Transverse colon (tissue), 4 donors: ENCODE measurements around the gene MGST3. TPM values are rescaled to one million over a fixed set of nuclear protein-coding genes. Genes with fewer than 3 reads are reported as not detected.

Experiments
- DNase-seq: peaks from one replicate; pipeline ENCODE4 v3.0.0-alpha.2; 2019
- H3K27ac ChIP-seq, 4 donors: fragments of 200-600 bp; sonication (generic); 2 replicates each; pipeline ENCODE4 v1.5.1; 2016 to 2018; ENCODE audit warnings: inconsistent platforms in 4 of 4
- H3K27me3 ChIP-seq: fragments of 200-600 bp; sonication (generic); 2 replicates; pipeline ENCODE4 v1.5.1; 2017; ENCODE audit warnings: inconsistent platforms
- H3K36me3 ChIP-seq, 4 donors: fragments of 200-600 bp; sonication (generic); 2 replicates each; pipeline ENCODE4 v1.5.1; 2017 to 2019; ENCODE audit warnings: inconsistent platforms in 4 of 4
- H3K4me1 ChIP-seq, 4 donors: fragments of 200-600 bp; sonication (generic); 2 replicates each; pipeline ENCODE4 v1.5.1; 2017 to 2020; ENCODE audit warnings: inconsistent platforms in 4 of 4
- H3K4me3 ChIP-seq, 4 donors: fragments of 200-600 bp; sonication (generic); 1 replicate in 1 of 4; 2 replicates in 3 of 4; pipeline versions ENCODE4 v1.5.1 to v1.6.1; 2017 to 2019; ENCODE audit warnings: inconsistent platforms in 4 of 4
- H3K9me3 ChIP-seq, 2 donors: fragments of 200-600 bp; sonication (generic); 2 replicates each; pipeline ENCODE4 v1.5.1; 2017 to 2019; ENCODE audit warnings: inconsistent platforms in 2 of 2
- CTCF ChIP-seq, 5 experiments: fragments of 200-600 bp in 3 of 5; fragments of 450-650 bp in 2 of 5; sonication (generic) in 3 of 5; IDR thresholded peaks; 1 replicate in 2 of 5; 2 replicates in 3 of 5; pipeline ENCODE4 v1.5.1; 2016 to 2017; ENCODE audit warnings: antibody characterized with exemption in 5 of 5, inconsistent platforms in 3 of 5, mild to moderate bottlenecking in 2 of 5, moderate library complexity in 1 of 5
- EP300 ChIP-seq: sonication (generic); formaldehyde crosslinking; IDR thresholded peaks from one replicate; pipeline ENCODE4 v1.6.1; 2017; ENCODE audit warnings: antibody characterized with exemption, low read depth
- POLR2A ChIP-seq: fragments of 450-650 bp; IDR thresholded peaks from one replicate; pipeline ENCODE4 v1.6.1; 2016; ENCODE audit warnings: antibody characterized with exemption, mild to moderate bottlenecking, moderate library complexity
- POLR2AphosphoS5 ChIP-seq, 3 donors: sonication (generic); formaldehyde crosslinking; IDR thresholded peaks; one replicate each; pipeline ENCODE4 v1.6.1; 2016; ENCODE audit warnings: antibody characterized with exemption in 3 of 3
- WGBS, 2 donors: methylation state at CpG; one replicate each; pipeline ENCODE4 v1.1.5; 2018; ENCODE audit warnings: low coverage in 1 of 2; 5-methylcytosine and 5-hydroxymethylcytosine counted together
- in situ Hi-C, 4 donors: fragments of 200-750 bp; cut with MboI; loops; one replicate each; pipeline versions ENCODE4 v1.15.0 to v1.15.1; 2017; ENCODE audit warnings: low sequenced_read_pairs in 3 of 4, low pct_ligation_motif_present in 1 of 4, low pct_unique_long_range_greater_than_20kb in 1 of 4
- intact Hi-C: fragments of 100-400 bp; cut with DNase I; formaldehyde crosslinking; loops from one replicate; pipeline ENCODE4 v1.15.1; 2023; ENCODE audit warnings: low total_unique reads
- total RNA-seq, 4 donors: library from RNA; depleted of rRNA; stranded (reverse); fragments of >200 nt; gene quantifications; one replicate each; pipeline ENCODE4 v1.1.0, GENCODE V29; 2016

MGST3 gene
- total RNA-seq, 4 donors from 2014 or later, result 84.4 to 387 (median 220) TPM

- in situ Hi-C loops, result no loop called here
- TF ChIP-seq EP300 (no peak), POLR2A (no peak), POLR2AphosphoS5 (IDR thresholded peaks at IDR 0.05) (no peak), CTCF (IDR thresholded peaks at IDR 0.05) (no peak)
These were observed 1.5 kb downstream of the MGST3 start for GRCh38 chr1:165632491-165632890.

GRCh38 chr1:165633614-165634013, 2.6 kb downstream of the MGST3 start:
- in situ Hi-C loops, result no loop called here
- no peaks in the 10 kb centered on the region for H3K36me3 ChIP-seq
- no peak for TF ChIP-seq POLR2A
- TF ChIP-seq CTCF (IDR thresholded peaks at IDR 0.05), result no peak
- TF ChIP-seq EP300, result no peak
- TF ChIP-seq POLR2AphosphoS5 (IDR thresholded peaks at IDR 0.05), result peak in 1 of 3 donors; percentile 10

More at GRCh38 chr1:165632491-165632890, 1.5 kb downstream of the MGST3 start:
- no peaks in the 10 kb centered on the region for H3K9me3 ChIP-seq
- peaks cover 23 to 72% (median 47%) of the 10 kb centered on the region in 4 donors for H3K4me1 ChIP-seq
- WGBS, 2 donors, result 27 to 34% methylated on average over 7 of the region's 7 CpGs
- intact Hi-C loops, result no loop called here
- H3K27ac ChIP-seq, result peak overlapping the region; percentile 90 to 95 (median 94)
- H3K36me3 ChIP-seq, result no peaks in the 10 kb centered on the region
- no peaks in the 10 kb centered on the region for H3K27me3 ChIP-seq
- H3K4me3 ChIP-seq, result peak overlapping the region; percentile 62 to 79 (median 69)
- DNase-seq, result no peak

GRCh38 chr1:165634154-165634921, 3.3 kb downstream of the MGST3 start:
- no peaks in the 10 kb centered on the region for H3K27me3 ChIP-seq
- H3K36me3 ChIP-seq, result no peaks in the 10 kb centered on the region
- no peak overlapping the region for H3K4me3 ChIP-seq
- H3K4me1 ChIP-seq, result peaks cover 23 to 75% (median 55%) of the 10 kb centered on the region in 4 donors
- intact Hi-C loops (no loop called here), in situ Hi-C loops (no loop called here)
- H3K9me3 ChIP-seq, result no peaks in the 10 kb centered on the region
- WGBS, 2 donors, result 83 to 89% methylated on average over 3 to 6 of the region's 6 CpGs
- TF ChIP-seq EP300 (no peak), CTCF (IDR thresholded peaks at IDR 0.05) (no peak), POLR2AphosphoS5 (IDR thresholded peaks at IDR 0.05) (no peak), POLR2A (no peak)
- DNase-seq, result no peak
- peak overlapping the region in 3 of 4 donors; percentile 7 to 94 (median 36) for H3K27ac ChIP-seq

More at GRCh38 chr1:165633614-165634013, 2.6 kb downstream of the MGST3 start:
- no peaks in the 10 kb centered on the region for H3K27me3 ChIP-seq
- 39 to 41% methylated on average over 3 of the region's 3 CpGs for WGBS, 2 donors
- DNase-seq, result no peak
- H3K27ac ChIP-seq, result peak overlapping the region; percentile 23 to 94 (median 92)
- peaks cover 23 to 78% (median 55%) of the 10 kb centered on the region in 4 donors for H3K4me1 ChIP-seq
- intact Hi-C loops, result no loop called here
- H3K9me3 ChIP-seq, result no peaks in the 10 kb centered on the region
- peak overlapping the region in 1 of 4 donors; percentile 72 for H3K4me3 ChIP-seq

DNA sequence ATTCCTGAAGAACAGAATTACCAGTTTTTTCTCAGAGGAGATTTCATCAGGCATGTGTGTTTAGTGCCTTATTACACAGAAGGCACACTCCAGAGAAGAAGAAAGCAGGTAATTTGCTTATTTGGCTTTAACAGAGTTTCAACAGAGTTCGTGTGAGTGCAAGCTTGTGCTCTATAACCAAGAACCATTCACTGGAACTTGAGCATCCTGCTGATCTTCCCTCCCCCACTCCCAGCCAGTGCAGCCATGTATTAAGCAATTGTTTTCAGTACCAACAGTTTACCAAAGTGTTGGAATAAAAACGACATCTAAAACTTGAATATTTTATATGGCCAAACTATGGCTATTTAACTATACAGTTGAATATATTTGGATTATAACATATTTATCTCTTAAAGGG, 4.3 kb downstream of the MGST3 start:
- no peak for DNase-seq
- no peak overlapping the region for H3K4me3 ChIP-seq
- WGBS, 2 donors, result 27 to 53% methylated on average over 2 of the region's 2 CpGs
- no peak overlapping the region for H3K27ac ChIP-seq
- no peaks in the 10 kb centered on the region for H3K9me3 ChIP-seq
- in situ Hi-C loops (no loop called here), intact Hi-C loops (no loop called here)
- TF ChIP-seq POLR2A, result no peak
- no peak for TF ChIP-seq POLR2AphosphoS5 (IDR thresholded peaks at IDR 0.05)
- no peak for TF ChIP-seq CTCF (IDR thresholded peaks at IDR 0.05)
- no peak for TF ChIP-seq EP300
- H3K27me3 ChIP-seq, result no peaks in the 10 kb centered on the region
- H3K4me1 ChIP-seq, result peaks cover 23 to 67% (median 49%) of the 10 kb centered on the region in 4 donors
- H3K36me3 ChIP-seq, result no peaks in the 10 kb centered on the region
